ENCODE results near the gene KRT82.

DNA sequence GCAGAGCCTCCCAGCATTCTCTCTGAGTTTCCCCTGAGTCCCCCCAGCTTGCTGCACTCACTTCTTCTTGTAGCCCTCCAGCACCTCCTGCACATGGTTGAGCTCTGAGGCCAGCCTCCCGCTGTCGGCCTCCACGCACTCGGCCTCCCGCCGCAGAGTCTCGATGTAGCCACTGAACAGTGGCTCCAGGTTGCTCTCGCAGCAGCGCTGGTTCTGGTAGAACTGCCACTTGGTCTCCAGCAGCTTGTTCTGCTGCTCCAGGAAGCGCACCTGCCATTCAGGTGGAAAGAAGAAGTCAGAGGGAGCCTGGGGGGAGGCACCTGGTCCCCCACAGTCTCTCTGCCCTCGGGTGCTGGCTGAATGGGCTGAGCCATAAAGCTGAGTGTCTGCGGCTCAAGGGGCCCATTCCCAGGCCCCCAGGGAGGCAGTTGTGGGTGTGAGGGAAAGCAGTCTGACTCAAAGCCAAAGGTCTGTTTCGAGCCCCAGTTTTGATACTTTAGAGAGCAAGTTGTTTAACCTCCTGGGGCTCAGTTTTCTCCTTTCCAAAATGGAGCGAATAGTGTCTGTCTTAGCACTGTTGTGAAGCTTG lies 41.1 kb downstream of the KRT82 start:
- TF ChIP-seq, protein P1, sequence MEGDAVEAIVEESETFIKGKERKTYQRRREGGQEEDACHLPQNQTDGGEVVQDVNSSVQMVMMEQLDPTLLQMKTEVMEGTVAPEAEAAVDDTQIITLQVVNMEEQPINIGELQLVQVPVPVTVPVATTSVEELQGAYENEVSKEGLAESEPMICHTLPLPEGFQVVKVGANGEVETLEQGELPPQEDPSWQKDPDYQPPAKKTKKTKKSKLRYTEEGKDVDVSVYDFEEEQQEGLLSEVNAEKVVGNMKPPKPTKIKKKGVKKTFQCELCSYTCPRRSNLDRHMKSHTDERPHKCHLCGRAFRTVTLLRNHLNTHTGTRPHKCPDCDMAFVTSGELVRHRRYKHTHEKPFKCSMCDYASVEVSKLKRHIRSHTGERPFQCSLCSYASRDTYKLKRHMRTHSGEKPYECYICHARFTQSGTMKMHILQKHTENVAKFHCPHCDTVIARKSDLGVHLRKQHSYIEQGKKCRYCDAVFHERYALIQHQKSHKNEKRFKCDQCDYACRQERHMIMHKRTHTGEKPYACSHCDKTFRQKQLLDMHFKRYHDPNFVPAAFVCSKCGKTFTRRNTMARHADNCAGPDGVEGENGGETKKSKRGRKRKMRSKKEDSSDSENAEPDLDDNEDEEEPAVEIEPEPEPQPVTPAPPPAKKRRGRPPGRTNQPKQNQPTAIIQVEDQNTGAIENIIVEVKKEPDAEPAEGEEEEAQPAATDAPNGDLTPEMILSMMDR (conservative IDR thresholded peaks at IDR 0.05; ENCODE audit: low read length): no peak
- TF ChIP-seq EZH2phosphoT487 (IDR thresholded peaks at IDR 0.05; ENCODE audit: borderline replicate concordance, low read depth, low read length): no peak
